ENCODE data around the gene ZNF17.

Gene ZNF17

DNA sequence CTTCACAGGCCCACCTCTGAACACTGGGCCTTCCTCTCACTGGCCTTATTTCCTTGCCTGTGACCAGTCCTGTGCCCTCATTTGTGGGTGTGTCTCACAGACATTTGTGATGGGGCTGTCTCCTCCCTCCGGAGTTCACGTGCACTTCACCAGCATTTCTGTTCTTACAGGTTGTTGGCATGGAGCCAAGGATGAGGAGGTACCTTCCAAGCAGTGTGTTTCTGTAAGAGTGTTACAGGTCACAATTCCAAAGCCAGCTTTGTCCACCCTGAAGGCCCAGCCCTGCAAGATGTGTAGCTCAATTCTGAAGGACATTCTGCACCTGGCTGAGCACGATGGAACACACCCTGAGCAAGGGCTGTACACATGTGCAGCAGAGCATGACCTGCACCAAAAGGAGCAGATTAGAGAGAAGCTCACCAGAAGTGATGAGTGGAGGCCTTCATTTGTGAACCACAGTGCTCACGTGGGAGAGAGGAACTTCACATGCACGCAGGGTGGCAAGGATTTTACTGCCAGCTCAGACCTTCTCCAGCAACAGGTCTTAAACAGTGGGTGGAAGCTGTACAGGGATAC, 32.2 kb downstream of the ZNF17 start:
- TF ChIP-seq, protein P1, sequence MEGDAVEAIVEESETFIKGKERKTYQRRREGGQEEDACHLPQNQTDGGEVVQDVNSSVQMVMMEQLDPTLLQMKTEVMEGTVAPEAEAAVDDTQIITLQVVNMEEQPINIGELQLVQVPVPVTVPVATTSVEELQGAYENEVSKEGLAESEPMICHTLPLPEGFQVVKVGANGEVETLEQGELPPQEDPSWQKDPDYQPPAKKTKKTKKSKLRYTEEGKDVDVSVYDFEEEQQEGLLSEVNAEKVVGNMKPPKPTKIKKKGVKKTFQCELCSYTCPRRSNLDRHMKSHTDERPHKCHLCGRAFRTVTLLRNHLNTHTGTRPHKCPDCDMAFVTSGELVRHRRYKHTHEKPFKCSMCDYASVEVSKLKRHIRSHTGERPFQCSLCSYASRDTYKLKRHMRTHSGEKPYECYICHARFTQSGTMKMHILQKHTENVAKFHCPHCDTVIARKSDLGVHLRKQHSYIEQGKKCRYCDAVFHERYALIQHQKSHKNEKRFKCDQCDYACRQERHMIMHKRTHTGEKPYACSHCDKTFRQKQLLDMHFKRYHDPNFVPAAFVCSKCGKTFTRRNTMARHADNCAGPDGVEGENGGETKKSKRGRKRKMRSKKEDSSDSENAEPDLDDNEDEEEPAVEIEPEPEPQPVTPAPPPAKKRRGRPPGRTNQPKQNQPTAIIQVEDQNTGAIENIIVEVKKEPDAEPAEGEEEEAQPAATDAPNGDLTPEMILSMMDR (IDR thresholded peaks at IDR 0.05; ENCODE audit: low read depth, low read length), result no peak
- H3K4me3 ChIP-seq (replicated peaks in 1 of 2; ENCODE audit: low read depth in 2 of 2, low read length in 2 of 2), result no peak overlapping the region
- DNase-seq (ENCODE audit: low read depth in 2 of 2), result no peak

DNA sequence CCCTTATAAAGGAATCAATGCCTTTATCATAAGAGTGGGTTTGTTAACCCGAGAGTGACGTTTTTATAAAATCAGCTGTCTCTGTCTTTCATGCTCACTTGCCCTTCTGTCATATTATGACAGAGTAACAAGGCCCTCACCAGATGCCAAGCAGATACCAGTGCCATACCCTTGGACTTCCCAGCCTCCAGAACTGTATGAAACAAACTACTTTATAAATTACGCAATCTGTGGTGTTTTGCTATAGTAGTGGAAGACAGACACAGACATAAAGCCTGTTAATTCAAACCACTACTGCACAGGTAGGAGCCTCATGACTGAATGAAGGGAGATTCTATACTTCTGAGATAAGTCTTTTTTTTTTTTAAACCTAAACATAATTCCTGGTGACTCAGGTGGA, 41.3 kb downstream of the ZNF17 start:
- TF ChIP-seq, protein P1 (IDR thresholded peaks at IDR 0.05; ENCODE audit: low read depth, low read length), result no peak
- no peak overlapping the region for H3K4me3 ChIP-seq (replicated peaks in 1 of 2; ENCODE audit: low read depth in 2 of 2, low read length in 2 of 2)

DNA sequence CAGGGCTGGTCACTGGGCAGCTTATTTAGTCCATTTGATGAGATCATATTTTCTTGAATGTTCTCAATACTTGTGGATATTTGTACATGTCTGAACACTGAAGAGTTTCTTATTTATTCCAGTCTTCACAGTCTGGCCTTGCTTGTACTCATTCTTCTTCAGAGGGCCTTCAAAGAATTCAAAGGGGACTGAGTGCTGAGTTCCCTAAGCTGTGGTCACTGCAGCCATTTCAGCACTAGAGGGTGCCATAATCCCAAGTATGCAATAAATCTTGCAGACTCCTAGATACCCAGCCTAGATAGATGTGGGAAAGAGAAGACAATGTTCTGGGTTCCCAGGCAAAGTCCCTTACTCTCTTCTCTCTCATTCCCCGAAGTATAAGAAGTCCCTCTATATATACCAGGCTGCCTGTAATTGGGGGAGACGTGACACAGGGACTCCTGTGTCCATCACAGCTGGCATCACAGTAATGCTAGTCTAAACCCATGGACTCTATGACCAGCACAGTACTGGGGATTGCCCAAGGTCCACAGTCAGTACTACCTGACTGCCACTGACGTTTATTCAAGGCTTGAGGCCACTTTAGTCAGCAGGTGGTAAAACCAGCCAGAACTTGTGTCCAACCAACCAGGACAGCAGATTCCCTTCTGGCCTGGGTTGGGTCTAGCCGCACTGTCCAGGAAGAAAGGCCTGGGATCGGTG, 54.9 kb downstream of the ZNF17 start:
- no peak overlapping the region for H3K4me3 ChIP-seq (replicated peaks in 1 of 2; ENCODE audit: low read depth in 2 of 2, low read length in 2 of 2)
- TF ChIP-seq, protein P1 (IDR thresholded peaks at IDR 0.05; ENCODE audit: low read depth, low read length), result peak; percentile 67
- peak; percentile 36 to 70 for DNase-seq (ENCODE audit: low read depth in 2 of 2)

More for the DNA sequence above, 41.3 kb downstream of the ZNF17 start:
- DNase-seq (ENCODE audit: low read depth in 2 of 2), result no peak

DNA sequence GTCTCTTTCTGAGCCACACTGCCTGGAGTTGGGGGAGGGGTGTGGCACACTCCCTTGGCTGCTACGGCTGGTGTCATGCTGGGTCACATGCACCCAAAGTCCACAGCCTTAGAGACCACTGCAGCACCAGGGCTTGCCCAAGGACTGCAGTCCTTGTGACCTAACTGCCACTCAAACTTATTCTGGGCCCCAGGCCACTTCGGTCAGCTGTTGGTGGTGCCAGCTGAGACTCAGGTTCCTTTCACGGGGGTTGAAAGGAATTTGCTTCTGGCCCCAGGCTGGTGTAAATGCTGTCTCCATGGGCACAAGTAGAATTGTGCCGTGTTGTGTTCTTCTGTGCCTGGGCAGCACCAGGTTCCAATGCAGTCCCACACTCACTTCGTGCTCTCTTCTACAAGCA, 55.5 kb downstream of the ZNF17 start:
- H3K4me3 ChIP-seq (replicated peaks in 1 of 2; ENCODE audit: low read depth in 2 of 2, low read length in 2 of 2), result no peak overlapping the region
- TF ChIP-seq, protein P1 (IDR thresholded peaks at IDR 0.05; ENCODE audit: low read depth, low read length), result no peak
- no peak for DNase-seq (ENCODE audit: low read depth in 2 of 2)

Measured in cardiac fibroblast (primary cell).